Omental fat pad (tissue), 4 donors: ENCODE data around the gene INPP5B. TPM values are rescaled to one million over a fixed set of nuclear protein-coding genes. Genes with fewer than 3 reads are reported as not detected.

Source experiments
- ATAC-seq: fragments of 150-250 bp; one replicate; pipeline ENCODE4 v1.9.1; 2016; ENCODE audit warnings: mild to moderate bottlenecking, moderate library complexity; ENCODE audit not compliant: low FRiP score
- DNase-seq: peaks from one replicate; pipeline ENCODE4 v3.0.0-alpha.2; 2019; ENCODE audit warnings: low spot score
- CTCF ChIP-seq, 3 donors: fragments of 450-650 bp; IDR thresholded peaks; one replicate each; pipeline ENCODE4 v1.5.1; 2016 to 2017; ENCODE audit warnings: antibody characterized with exemption in 3 of 3, mild to moderate bottlenecking in 3 of 3, moderate library complexity in 2 of 3
- total RNA-seq, 4 donors: library from RNA; depleted of rRNA; stranded (reverse); fragments of >200 nt; gene quantifications; one replicate each; pipeline ENCODE4 v1.1.0, GENCODE V29; 2016

The INPP5B gene
- total RNA-seq, 4 donors from 2014 or later, result 16.2 to 45.6 (median 27.0) TPM

- no peak for TF ChIP-seq CTCF (IDR thresholded peaks at IDR 0.05)
- ATAC-seq, result no peak
- no peak for DNase-seq
These were observed 74.2 kb downstream of the INPP5B start for GRCh38 chr1:37872692-37873091.

- TF ChIP-seq CTCF (IDR thresholded peaks at IDR 0.05), result no peak
- DNase-seq, result no peak
- ATAC-seq, result no peak
These were observed 78.4 kb downstream of the INPP5B start for GRCh38 chr1:37868466-37868865.

GRCh38 chr1:37867784-37868183 lies 79.1 kb downstream of the INPP5B start:
- TF ChIP-seq CTCF (IDR thresholded peaks at IDR 0.05), result no peak
- DNase-seq (no peak), ATAC-seq (no peak)

GRCh38 chr1:37866491-37866890 lies 80.4 kb downstream of the INPP5B start:
- TF ChIP-seq CTCF (IDR thresholded peaks at IDR 0.05), result no peak
- DNase-seq (no peak), ATAC-seq (no peak)

GRCh38 chr1:37865348-37866120 lies 81.3 kb downstream of the INPP5B start:
- TF ChIP-seq CTCF (IDR thresholded peaks at IDR 0.05), result no peak
- DNase-seq (no peak), ATAC-seq (no peak)

- no peak for DNase-seq
- TF ChIP-seq CTCF (IDR thresholded peaks at IDR 0.05), result no peak
- no peak for ATAC-seq
These were observed 84.5 kb downstream of the INPP5B start for GRCh38 chr1:37862330-37862729.

GRCh38 chr1:37861151-37861550 lies 85.7 kb downstream of the INPP5B start:
- ATAC-seq (no peak), DNase-seq (no peak)
- TF ChIP-seq CTCF (IDR thresholded peaks at IDR 0.05), result no peak
